ENCODE measurements around the gene LRRTM1. TPM values are rescaled to one million over a fixed set of nuclear protein-coding genes. Genes with fewer than 3 reads are reported as not detected.

The LRRTM1 gene
- total and polyA plus RNA-seq, 2 of the 8 experiments (the other 6 are each of a cell fraction or from before 2014, with no cell fraction given): 1.4 to 2.3 TPM

GRCh38 chr2:80300346-80300745 is 4.2 kb downstream of the LRRTM1 start:
- Histone ChIP-seq H3K79me1 (ENCODE audit: low read depth, low read length) (no peaks in the 10 kb centered on the region), H2AK5ac (ENCODE audit: low read depth, low read length) (no peak overlapping the region; the same call in 1 of the 2 replicates), H3K36me3 (ENCODE audit: control insufficient read depth in 2 of 4, insufficient read depth in 4 of 4, low read length in 3 of 4) (no peaks in the 10 kb centered on the region), H3K18ac (ENCODE audit: extremely low read depth, low read length) (peak overlapping the region; percentile 28), H3K4ac (replicated peaks; ENCODE audit: insufficient read length, low read depth, low read length) (no peak overlapping the region), H4K5ac (ENCODE audit: insufficient read length, low read depth, low read length) (no peak overlapping the region), H2BK15ac (ENCODE audit: low read length) (no peak overlapping the region), H3K56ac (replicated peaks; ENCODE audit: insufficient read length, low read depth, low read length) (no peak overlapping the region), H3K9ac (replicated peaks in 1 of 4; ENCODE audit: extremely low read depth in 1 of 4, low read depth in 3 of 4, low read length in 3 of 4) (no peak overlapping the region), H3K23ac (ENCODE audit: insufficient read length) (no peak overlapping the region), H3K14ac (ENCODE audit: insufficient read length) (no peak overlapping the region), H2AFZ (ENCODE audit: low read length) (no peak overlapping the region), H3K4me2 (ENCODE audit: insufficient read depth in 1 of 2, low read depth in 2 of 2, low read length in 2 of 2) (peak overlapping the region; percentile 55 to 81), H3K27ac (ENCODE audit: low read depth, low read length) (no peak overlapping the region), H3K4me3 (ENCODE audit: extremely low read depth in 1 of 4, insufficient read depth in 2 of 4, low read depth in 3 of 4, low read length in 4 of 4) (peak overlapping the region in 2 of 4 experiments; percentile 11 to 60; a peak in 4 of 8 replicates), H2BK12ac (ENCODE audit: low read depth, low read length) (no peak overlapping the region; the same call in 1 of the 2 replicates), H4K91ac (replicated peaks; ENCODE audit: insufficient read length, low read length) (peak overlapping the region; percentile 2), H3K27me3 (replicated peaks in 1 of 4; ENCODE audit: control insufficient read depth in 3 of 4, extremely low read depth in 1 of 4, insufficient read depth in 3 of 4, low read length in 3 of 4) (peaks cover 21 to 48% (median 41%) of the 10 kb centered on the region in 4 experiments), H3K4me1 (replicated peaks in 1 of 4; ENCODE audit: control insufficient read depth in 3 of 4, insufficient read depth in 4 of 4, low read length in 3 of 4) (peaks cover 16 to 39% (median 27%) of the 10 kb centered on the region in 4 experiments), H3K9me3 (ENCODE audit: insufficient read depth in 2 of 2, low read depth in 1 of 2, low read length in 1 of 2) (no peaks in the 10 kb centered on the region), H4K8ac (ENCODE audit: extremely low read depth, insufficient read depth, low read length) (no peak overlapping the region), H2BK5ac (ENCODE audit: low read depth, low read length) (peak overlapping the region; percentile 61; the same call in 1 of the 2 replicates), H2BK20ac (ENCODE audit: low read length) (0 out of 2 replicates have a peak overlapping the region, but pooled peaks have one; percentile 9), H3K23me2 (ENCODE audit: low read depth, low read length) (peaks cover 23% of the 10 kb centered on the region), H2BK120ac (replicated peaks; ENCODE audit: low read depth, low read length) (no peak overlapping the region), H3K79me2 (ENCODE audit: control insufficient read depth in 1 of 2, insufficient read depth in 2 of 2, low read length in 2 of 2) (no peaks in the 10 kb centered on the region), H4K20me1 (replicated peaks in 1 of 2; ENCODE audit: control insufficient read depth in 1 of 2, insufficient read depth in 2 of 2, low read length in 2 of 2) (no peaks in the 10 kb centered on the region)
- peak; percentile 49; the same call in 1 of the 2 replicates for TF ChIP-seq SP1 (IDR thresholded peaks at IDR 0.05; ENCODE audit: low read depth, low read length)
- TF ChIP-seq KDM4A (IDR thresholded peaks at IDR 0.05; ENCODE audit: low read depth, low read length, severe bottlenecking): no peak
- DNase-seq (ENCODE audit: low read depth in 1 of 2, low spot score in 2 of 2) (no peak), FAIRE-seq (no peak)
- ChIA-PET CTCF (ENCODE audit: partially characterized antibody) (interaction anchor here (0.8 to 1.9 kb wide), 3 partner anchors 9 to 119 kb away, joined by 4 to 9 read pairs (median 6); no protein-coding TSS in a partner anchor), POLR2A (ENCODE audit: partially characterized antibody) (interaction anchor here (1.1 kb wide), 1 partner anchor 24 kb away, joined by 3 read pairs; no protein-coding TSS in a partner anchor)
- WGBS, 2 experiments (ENCODE audit: extremely low coverage in 1 of 2, insufficient coverage in 1 of 2, insufficient read length in 1 of 2, insufficient replicate concordance in 2 of 2, low coverage in 1 of 2, low lambda C conversion rate in 2 of 2, missing lambda C conversion rate in 1 of 2): 50% methylated on average over 1 of the region's 1 CpG; no CpG with 5 or more reads in 1 of the 2 experiments
